ENCODE measurements around the gene NOS1AP.

The NOS1AP gene

DNA sequence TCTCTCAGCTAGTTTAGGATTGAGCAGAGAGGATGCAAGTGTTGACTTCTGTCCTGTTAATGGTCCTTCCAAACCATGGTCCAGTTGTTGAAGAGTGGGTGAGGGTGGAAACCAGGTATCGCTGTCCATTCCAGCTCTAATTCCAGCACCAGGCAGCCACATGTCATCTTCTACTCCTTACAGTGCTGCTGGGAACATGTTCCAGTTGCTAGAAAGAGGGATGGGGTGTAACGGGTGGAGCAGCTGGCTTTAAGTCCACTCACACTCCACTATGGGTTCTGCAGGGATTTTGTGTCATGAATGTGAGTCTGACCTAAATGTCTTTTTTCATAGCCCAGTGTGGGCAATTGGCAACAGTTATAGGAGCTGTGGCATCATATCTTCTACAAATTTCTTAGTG is 25.2 kb downstream of the NOS1AP start:
- TF ChIP-seq, protein P1, sequence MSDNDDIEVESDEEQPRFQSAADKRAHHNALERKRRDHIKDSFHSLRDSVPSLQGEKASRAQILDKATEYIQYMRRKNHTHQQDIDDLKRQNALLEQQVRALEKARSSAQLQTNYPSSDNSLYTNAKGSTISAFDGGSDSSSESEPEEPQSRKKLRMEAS (IDR thresholded peaks at IDR 0.05; ENCODE audit: low read depth, low read length) = no peak
- TF ChIP-seq POLR2A (IDR thresholded peaks at IDR 0.05; ENCODE audit: extremely low read depth, insufficient read length) (no peak), MYC (IDR thresholded peaks at IDR 0.05; ENCODE audit: low read depth, low read length) (no peak)
- TF ChIP-seq, protein P2, sequence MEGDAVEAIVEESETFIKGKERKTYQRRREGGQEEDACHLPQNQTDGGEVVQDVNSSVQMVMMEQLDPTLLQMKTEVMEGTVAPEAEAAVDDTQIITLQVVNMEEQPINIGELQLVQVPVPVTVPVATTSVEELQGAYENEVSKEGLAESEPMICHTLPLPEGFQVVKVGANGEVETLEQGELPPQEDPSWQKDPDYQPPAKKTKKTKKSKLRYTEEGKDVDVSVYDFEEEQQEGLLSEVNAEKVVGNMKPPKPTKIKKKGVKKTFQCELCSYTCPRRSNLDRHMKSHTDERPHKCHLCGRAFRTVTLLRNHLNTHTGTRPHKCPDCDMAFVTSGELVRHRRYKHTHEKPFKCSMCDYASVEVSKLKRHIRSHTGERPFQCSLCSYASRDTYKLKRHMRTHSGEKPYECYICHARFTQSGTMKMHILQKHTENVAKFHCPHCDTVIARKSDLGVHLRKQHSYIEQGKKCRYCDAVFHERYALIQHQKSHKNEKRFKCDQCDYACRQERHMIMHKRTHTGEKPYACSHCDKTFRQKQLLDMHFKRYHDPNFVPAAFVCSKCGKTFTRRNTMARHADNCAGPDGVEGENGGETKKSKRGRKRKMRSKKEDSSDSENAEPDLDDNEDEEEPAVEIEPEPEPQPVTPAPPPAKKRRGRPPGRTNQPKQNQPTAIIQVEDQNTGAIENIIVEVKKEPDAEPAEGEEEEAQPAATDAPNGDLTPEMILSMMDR (IDR thresholded peaks at IDR 0.05; ENCODE audit: low read depth, low read length) = no peak
- no peak for DNase-seq (ENCODE audit: low read depth)
- no peak overlapping the region for H3K4me3 ChIP-seq (ENCODE audit: low read depth, low read length)

DNA sequence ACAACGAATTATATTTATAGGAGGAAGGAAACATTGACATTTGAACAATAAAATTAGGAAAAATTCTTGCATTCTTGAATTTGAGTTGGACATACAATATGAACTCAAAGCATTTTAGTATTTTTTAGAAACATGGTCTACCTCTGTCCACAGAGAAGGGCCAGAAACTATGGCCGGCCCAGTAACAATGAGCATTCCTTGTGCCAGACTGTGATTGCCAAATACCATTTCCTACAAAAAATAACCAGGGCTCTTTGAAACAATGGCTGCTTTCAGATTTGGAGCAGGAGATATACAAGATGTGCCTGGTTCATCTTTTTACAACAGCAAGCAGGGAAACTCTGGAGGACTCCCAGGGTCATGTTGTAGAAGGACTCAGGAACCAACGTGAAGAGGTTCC is 38.4 kb downstream of the NOS1AP start:
- no peak for DNase-seq (ENCODE audit: low read depth)
- no peak overlapping the region for H3K4me3 ChIP-seq (ENCODE audit: low read depth, low read length)
- TF ChIP-seq MYC (IDR thresholded peaks at IDR 0.05; ENCODE audit: low read depth, low read length) (no peak), POLR2A (IDR thresholded peaks at IDR 0.05; ENCODE audit: extremely low read depth, insufficient read length) (no peak)
- TF ChIP-seq, protein P1 (IDR thresholded peaks at IDR 0.05; ENCODE audit: low read depth, low read length) = no peak
- TF ChIP-seq, protein P2 (IDR thresholded peaks at IDR 0.05; ENCODE audit: low read depth, low read length) = no peak

DNA sequence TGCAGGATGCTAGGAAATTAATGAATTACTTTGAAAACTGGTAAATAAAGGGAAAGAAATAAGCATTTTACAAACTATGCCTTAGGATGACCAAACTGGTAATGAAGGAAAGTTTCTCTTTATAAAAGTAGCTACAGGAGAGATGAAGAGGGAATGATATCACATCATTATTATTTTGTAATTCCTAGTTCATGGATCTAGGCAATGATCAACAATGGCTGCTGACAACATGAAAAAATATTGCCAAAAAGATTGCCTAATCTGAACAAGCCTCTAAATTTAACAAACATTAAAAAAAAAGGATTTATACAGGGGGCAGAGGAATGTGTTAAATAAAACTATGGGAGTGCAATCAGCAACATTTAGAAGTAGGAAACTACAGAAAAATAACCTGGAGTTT is 38.9 kb downstream of the NOS1AP start:
- TF ChIP-seq, protein P2 (IDR thresholded peaks at IDR 0.05; ENCODE audit: low read depth, low read length) = no peak
- no peak for TF ChIP-seq MYC (IDR thresholded peaks at IDR 0.05; ENCODE audit: low read depth, low read length)
- TF ChIP-seq, protein P1 (IDR thresholded peaks at IDR 0.05; ENCODE audit: low read depth, low read length) = no peak
- no peak for TF ChIP-seq POLR2A (IDR thresholded peaks at IDR 0.05; ENCODE audit: extremely low read depth, insufficient read length)
- DNase-seq (ENCODE audit: low read depth) = no peak
- H3K4me3 ChIP-seq (ENCODE audit: low read depth, low read length) = no peak overlapping the region

DNA sequence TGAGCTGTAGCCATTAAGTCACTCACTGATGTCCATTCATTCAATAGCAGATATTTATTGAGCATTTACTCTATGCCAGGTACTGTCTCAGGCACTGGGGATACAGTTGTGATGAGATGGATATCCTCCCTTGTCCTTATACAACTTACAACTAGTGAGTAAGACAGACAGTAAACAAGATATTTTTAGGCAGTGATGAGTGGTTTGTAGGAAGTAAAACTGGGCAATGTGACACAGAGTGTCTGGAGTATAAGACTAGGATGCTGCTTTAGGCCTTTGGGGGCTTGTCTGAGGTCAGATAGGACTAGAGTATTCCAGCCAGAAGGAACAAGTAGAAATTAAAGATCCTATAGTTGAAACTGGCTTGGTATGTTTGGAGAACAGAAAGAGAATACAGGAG is 41.4 kb downstream of the NOS1AP start:
- no peak for DNase-seq (ENCODE audit: low read depth)
- no peak overlapping the region for H3K4me3 ChIP-seq (ENCODE audit: low read depth, low read length)
- TF ChIP-seq POLR2A (IDR thresholded peaks at IDR 0.05; ENCODE audit: extremely low read depth, insufficient read length) (no peak), MYC (IDR thresholded peaks at IDR 0.05; ENCODE audit: low read depth, low read length) (no peak)
- TF ChIP-seq, protein P1 (IDR thresholded peaks at IDR 0.05; ENCODE audit: low read depth, low read length) = no peak
- TF ChIP-seq, protein P2 (IDR thresholded peaks at IDR 0.05; ENCODE audit: low read depth, low read length) = no peak

DNA sequence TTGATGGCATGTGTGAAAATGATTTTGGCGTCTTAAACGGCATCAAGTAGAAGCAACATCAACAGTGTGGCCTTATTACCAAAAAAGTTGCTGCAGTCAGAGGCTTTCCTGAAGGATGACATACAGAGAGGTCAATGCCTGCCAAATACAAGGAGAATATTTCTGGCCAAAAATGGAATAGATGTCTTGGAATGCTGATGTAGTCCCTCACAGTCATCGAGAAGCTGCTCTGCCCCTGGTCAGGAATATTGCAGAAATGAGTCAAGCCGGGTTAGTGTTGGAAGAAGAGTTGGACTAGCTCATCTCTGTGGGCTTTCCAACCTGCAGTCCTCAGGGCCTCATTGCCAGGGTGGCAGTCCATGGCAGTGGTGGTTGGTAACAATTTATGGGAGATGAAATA is 42.1 kb downstream of the NOS1AP start:
- TF ChIP-seq, protein P2 (IDR thresholded peaks at IDR 0.05; ENCODE audit: low read depth, low read length) = no peak
- TF ChIP-seq, protein P1 (IDR thresholded peaks at IDR 0.05; ENCODE audit: low read depth, low read length) = no peak
- no peak for TF ChIP-seq MYC (IDR thresholded peaks at IDR 0.05; ENCODE audit: low read depth, low read length)
- no peak for TF ChIP-seq POLR2A (IDR thresholded peaks at IDR 0.05; ENCODE audit: extremely low read depth, insufficient read length)
- DNase-seq (ENCODE audit: low read depth) = no peak
- H3K4me3 ChIP-seq (ENCODE audit: low read depth, low read length) = no peak overlapping the region

DNA sequence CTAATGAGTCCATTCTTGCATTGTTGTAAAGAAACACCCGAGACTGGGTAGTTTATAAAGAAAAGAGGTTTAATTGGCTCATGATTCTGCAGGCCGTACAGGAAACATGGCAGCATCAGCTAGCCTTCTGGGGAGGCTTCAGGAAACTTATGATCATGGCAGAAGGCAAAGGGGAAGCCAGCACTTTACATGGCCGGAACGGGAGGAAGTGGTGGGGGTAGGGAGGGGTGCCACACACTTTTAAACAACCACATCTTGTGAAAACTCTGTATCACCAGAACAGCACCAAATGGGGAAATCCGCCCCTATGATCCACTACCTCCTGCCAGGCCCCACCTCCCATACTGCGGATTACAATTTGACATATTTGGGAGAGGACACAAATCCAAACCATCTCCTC is 43.9 kb downstream of the NOS1AP start:
- TF ChIP-seq MYC (IDR thresholded peaks at IDR 0.05; ENCODE audit: low read depth, low read length) = no peak
- TF ChIP-seq, protein P1 (IDR thresholded peaks at IDR 0.05; ENCODE audit: low read depth, low read length) = no peak
- TF ChIP-seq POLR2A (IDR thresholded peaks at IDR 0.05; ENCODE audit: extremely low read depth, insufficient read length) = no peak
- TF ChIP-seq, protein P2 (IDR thresholded peaks at IDR 0.05; ENCODE audit: low read depth, low read length) = no peak

More for the DNA sequence above, 43.9 kb downstream of the NOS1AP start:
- no peak overlapping the region for H3K4me3 ChIP-seq (ENCODE audit: low read depth, low read length)
- DNase-seq (ENCODE audit: low read depth) = peak; percentile 4
